ENCODE measurements around the gene TUSC7. TPM values are rescaled to one million over a fixed set of nuclear protein-coding genes. Genes with fewer than 3 reads are reported as not detected.

TUSC7 gene
- total and polyA plus RNA-seq, 12 donors: not detected

GRCh38 chr3:116757315-116757714 lies 47.7 kb downstream of the TUSC7 start:
- no peaks in the 10 kb centered on the region for H3K36me3 ChIP-seq
- H3K4me1 ChIP-seq: no peaks in the 10 kb centered on the region
- H3K27ac ChIP-seq: no peak overlapping the region
- DNase-seq (no peak), ATAC-seq (no peak)
- H3K4me3 ChIP-seq: no peak overlapping the region
- peaks cover 0 to 28% (median 6%) of the 10 kb centered on the region in 7 donors for H3K27me3 ChIP-seq
- no peaks in the 10 kb centered on the region for H3K9me3 ChIP-seq
- 48 to 49% methylated on average over 2 of the region's 2 CpGs for WGBS, 2 donors
- intact Hi-C loops (cut with DNase I): loop anchor here in 6 of 10 donors (5.0 to 10.0 kb wide), 5 partner anchors 143 to 933 kb away; no protein-coding TSS in a partner anchor
- TF ChIP-seq CTCF (IDR thresholded peaks at IDR 0.05): no peak

GRCh38 chr3:116759316-116759715 lies 49.7 kb downstream of the TUSC7 start:
- Histone ChIP-seq H3K4me3 (no peak overlapping the region), H3K4me1 (no peaks in the 10 kb centered on the region), H3K27ac (no peak overlapping the region), H3K27me3 (peaks cover 0 to 28% (median 6%) of the 10 kb centered on the region in 7 donors), H3K9me3 (no peaks in the 10 kb centered on the region), H3K36me3 (no peaks in the 10 kb centered on the region)
- intact Hi-C loops (cut with DNase I): loop anchor here in 7 of 10 donors (2.0 to 10.0 kb wide), 6 partner anchors 145 to 935 kb away; no protein-coding TSS in a partner anchor
- DNase-seq (no peak), ATAC-seq (no peak)
- 82% methylated on average over 1 of the region's 1 CpG for WGBS, 2 donors
- TF ChIP-seq CTCF (IDR thresholded peaks at IDR 0.05): no peak
